Anterior cingulate cortex (tissue), 58 donors: ENCODE measurements around the gene ADAMTS15.
A peak's percentile ranks its signal among the peaks of the same experiment; 100 is the strongest.

Experiments
- DNase-seq, 58 donors: peaks; one replicate each; lab custom pipeline; 2025; lab: John Stamatoyannopoulos, UW

The ADAMTS15 gene

DNA sequence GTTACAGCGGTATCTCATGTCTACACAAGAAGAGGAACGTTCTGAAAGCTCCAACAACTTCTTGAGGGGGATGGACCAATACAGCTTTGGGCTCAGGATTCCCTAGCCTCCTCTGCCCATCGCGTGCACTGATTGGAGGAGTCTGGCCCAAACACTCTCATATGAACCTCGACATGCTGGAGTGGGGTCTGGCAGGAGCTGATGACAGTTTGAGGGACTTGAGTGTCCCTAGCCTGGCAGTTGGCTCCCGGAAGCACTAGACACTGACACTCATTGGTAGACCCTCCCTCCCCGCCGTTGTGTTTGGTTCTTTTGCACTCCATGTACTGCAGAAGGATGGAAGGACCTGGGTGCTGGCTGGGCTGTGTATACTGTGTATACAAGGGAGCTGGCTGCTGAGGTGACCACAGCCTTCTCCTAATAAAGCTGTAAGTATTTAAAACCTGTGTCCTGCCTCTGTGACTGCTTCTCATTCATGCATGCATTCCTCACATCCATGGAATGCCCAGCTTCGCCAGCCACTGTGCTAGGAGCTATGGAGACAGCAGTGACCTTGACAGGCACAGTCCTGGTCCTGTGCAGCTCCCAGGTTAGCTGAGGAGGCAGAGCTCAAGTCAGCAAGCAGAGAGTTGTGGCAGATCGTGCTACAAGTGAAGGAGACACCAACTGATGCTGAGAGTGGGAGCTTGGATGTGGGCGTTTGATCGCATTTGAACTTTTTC is 27.9 kb downstream of the ADAMTS15 start:
- peak in 4 of 58 donors; percentile 8 to 31 (median 17) for DNase-seq

- peak in 2 of 58 donors; percentile 9 to 32 for DNase-seq
These were observed 28.6 kb downstream of the ADAMTS15 start for GRCh38 chr11:130476922-130477491.

GRCh38 chr11:130477586-130478203 is 29.2 kb downstream of the ADAMTS15 start:
- DNase-seq, result no peak

DNA sequence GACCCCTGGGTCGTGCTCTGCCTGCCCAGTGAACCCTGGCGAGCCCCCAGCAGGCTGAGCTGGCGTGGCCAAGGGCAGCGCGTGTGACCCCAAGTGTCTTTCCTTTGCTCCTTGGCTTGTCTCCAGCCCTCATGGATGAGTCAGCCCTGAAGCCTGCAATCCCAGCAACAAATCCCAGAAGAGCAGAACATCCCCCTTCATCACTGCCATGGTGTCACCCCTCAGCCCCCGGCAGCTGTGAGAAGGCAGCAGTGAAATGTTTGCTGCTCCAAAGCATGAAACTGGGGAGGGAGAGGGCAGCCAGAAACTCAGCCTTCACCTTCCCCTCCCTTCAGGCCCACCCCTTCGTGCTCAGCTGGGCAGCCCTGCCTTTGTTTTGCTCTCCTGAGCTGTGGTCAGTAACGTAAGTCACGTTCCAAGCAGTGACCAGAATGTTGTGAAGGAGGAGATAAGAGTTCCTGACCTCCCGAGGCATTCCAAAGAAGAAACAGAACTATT is 29.8 kb downstream of the ADAMTS15 start:
- DNase-seq, result peak in 2 of 58 donors; percentile 28 to 40

DNA sequence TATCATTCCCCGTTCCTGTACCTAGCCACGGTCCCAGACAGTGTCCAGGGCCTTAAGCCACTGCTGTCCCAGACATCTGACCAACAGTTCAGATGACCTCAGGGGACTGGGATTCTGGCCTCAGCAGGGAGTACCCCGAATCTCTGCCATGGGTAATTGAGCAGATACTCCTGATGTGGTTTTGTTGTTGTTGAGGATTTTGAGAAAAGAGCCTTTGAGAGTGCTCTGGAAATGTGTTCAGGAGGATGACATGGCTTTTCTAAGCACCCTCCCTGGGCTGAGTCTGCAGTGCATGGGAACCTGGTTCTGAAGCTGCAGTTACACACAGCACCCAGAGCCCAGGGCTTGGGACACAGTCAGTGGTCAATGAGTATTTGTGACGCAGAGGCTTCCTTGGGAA is 30.4 kb downstream of the ADAMTS15 start:
- no peak for DNase-seq

- DNase-seq, result no peak
These were observed 31.7 kb downstream of the ADAMTS15 start for GRCh38 chr11:130480186-130480585.

DNA sequence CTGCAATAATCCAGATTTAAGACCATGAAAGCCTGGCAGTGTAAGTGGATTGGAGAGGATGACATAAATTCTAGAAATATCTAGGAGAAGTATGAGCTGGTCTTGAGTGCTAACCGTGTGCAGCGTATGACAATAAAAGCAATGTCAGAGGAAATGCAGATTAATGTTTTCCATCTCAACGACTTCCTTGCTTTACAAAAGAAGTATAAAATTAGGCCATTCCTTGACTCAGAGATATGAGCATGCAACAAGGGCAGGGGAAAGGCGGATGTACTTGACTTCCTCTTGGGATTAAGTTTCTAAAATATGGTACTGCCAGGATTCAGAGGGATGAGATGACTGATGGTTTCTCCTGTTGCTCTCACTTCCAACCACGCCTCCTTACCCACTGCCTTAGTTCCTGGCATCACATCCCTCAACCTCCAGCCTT is 32.3 kb downstream of the ADAMTS15 start:
- DNase-seq, result no peak

DNA sequence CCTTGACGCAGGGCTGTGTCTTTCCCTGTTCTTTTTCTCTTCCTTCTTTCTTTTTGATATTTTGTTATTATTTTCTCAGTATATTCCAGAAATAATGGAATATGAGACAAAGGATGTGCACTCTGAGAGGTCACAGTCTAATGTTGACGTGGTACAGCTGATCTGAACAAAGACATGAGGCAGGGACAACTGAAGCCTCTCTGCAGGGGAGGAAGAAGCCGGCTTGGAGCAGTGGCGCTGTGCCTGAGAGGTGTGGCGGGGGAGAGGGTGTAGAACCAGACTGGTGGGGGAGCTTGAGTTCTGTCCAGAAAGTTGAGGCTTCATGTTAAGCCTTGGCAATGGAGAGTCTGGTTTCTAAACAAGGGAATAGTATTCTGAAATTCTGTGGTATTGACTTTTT is 34.7 kb downstream of the ADAMTS15 start:
- no peak for DNase-seq

DNA sequence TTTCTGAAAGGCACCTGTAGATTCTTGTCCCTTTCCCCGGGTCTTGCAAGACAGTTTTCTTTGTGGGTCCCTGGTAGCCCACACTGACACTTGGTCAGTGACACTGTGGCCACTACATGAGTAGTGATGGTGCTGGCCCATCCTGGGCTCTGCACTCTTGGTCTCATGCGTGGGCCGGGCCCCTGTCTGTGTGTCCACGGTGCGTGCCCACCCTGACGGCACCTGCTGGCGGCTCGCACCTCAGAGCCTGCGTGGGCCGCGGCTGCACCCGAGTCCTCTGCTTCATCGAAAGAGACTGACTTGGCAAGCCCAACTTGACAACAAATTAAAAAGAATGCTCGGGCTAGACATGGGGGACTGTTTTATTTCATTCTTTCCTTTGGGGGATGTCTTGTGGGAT is 37.5 kb downstream of the ADAMTS15 start:
- no peak for DNase-seq

- no peak for DNase-seq
These were observed 38.0 kb downstream of the ADAMTS15 start for GRCh38 chr11:130486391-130486836.

GRCh38 chr11:130486987-130487923 is 38.8 kb downstream of the ADAMTS15 start:
- no peak for DNase-seq

DNA sequence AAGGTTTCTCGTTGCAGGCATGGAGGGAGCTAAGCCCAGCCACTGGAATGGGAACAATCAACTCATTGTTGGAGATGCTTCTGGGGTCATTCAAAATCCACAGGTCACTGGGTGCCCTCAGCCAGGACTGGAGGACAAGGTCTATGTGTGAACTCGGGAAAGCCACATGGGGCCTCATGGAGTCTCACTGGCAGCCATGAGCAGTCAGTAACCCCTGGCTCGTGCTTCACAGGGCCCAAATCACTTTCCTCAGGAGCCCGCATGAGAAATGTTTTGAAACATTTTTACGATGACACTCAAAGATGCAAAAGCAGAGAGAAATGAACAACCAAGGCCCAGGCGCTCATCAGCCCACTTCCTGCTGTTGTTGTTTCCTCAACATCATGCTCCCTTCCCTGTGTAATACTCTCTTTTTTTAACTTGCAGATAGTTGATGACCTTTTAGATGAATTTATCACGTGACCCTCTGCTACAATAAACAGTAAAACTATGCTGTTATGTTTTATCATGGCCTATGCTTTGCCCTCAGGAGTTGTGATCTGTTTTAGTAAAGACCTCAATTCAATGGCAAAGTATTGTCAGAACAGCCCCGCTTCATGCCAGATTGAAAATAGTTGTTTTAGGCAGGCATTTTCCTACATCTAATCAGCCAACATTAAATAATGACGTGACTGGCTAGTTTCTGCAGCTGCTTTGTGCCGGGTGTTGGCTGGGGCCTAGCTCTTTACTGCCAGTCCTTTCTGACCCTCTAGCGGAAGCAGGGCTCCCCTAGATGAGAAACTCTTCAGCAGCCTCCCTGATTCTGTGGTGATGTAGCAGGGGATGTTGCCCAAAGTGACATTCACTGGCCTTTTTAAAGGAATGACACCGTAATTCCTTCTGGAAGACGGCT is 39.7 kb downstream of the ADAMTS15 start:
- DNase-seq, result no peak

DNA sequence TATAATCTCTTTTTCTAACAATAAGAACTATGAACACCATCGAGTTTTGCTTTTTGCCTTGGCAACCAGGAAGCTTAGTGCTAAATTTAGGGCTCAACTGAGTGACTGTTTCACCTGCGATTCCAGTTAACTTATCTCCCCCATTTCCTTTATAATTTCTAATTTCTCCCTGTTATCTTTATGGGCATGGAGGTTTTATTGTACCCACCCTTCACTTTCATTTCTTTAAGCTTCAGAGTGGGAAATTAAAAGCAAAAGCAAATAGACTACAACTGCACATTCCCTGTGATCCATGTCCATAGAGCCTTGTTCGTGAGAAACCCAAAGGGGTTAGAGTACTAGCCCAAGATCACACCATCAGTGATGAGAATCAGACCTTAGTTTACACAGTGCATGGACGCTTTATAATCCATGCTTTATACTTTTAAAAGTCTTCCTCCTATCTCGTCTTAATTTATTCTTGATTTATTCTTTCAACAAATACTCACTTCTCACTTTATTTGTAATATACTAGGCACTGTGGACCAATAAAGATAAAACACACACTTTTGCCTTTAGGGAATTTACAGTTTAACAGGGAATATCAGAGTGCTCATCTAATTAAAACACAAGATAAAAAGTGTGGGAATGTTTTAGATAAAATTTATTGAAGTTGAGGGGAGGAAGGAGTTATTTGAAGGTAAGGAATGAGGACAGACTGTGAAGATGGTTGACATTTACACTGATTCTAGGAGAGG is 40.6 kb downstream of the ADAMTS15 start:
- no peak for DNase-seq

DNA sequence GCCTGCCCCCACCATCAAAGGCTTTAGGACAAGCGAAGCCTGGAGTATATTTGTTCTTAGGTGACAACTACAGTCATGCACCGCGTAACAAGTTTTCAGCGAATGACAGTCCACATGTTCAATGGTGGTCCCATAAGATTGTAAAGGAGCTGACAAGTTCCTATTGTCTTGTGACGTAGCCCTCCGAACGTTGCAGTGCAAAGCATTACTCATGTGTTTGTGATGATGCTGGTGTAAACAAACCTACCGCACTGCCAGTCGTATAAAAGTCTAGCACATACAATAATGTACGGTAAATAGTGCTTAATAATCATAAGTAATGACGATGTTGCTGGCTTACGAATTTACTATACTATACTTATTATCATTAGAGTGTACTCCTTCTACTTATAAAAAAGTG is 41.3 kb downstream of the ADAMTS15 start:
- no peak for DNase-seq

DNA sequence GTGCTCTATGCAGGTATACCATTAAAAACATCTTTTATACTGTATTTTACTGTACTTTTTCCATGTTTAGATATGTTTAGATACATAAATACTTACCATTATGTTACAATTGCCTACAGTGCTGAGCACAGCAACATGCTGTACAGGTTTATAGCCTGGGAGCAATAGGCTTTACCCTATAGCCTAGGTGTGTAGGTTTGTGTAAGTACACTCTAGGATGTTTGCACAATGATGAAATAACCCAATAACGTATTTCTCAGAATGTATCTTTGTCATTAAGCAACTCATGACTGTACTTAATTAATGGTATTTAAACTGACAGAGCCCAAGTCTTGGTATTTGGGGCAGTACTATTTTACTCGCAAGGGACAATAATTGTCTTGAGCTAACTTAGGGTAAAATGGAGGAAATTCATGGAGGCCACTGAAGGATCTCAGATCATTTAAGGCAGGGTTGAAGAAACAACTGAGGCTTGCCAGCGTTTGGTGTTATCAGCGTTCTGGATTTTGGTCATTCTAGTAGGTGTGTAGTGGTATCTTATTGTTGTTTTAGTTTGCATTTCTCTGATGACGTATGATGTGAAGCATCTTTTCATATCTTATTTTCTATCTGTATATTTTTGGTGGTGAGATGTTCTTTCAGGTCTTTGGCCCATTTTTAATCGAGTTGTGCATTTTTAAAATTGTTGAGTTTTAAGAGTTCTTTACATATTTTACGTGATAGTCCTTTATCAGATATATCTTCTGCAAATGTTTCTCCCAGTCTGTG is 42.4 kb downstream of the ADAMTS15 start:
- no peak for DNase-seq

DNA sequence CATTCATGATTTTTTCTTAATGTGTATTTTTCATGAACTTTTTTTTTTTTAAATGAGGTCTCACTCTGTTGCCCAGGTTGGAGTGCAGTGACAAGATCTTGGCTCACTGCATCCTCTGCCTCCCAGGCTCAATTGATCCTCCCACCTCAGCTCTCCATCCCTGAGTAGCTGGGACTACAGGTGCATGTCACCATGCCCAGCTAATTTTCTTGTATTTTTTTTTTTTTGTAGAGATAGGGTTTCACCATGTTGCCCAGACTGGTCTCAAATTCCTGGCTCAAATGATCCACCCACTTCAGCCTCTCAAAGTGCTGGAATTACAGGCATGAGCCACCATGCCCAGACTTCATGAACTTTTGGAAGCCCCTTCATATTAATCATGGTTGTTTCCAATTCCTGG is 49.7 kb downstream of the ADAMTS15 start:
- no peak for DNase-seq

GRCh38 chr11:130499828-130500227 is 51.4 kb downstream of the ADAMTS15 start:
- DNase-seq, result no peak

DNA sequence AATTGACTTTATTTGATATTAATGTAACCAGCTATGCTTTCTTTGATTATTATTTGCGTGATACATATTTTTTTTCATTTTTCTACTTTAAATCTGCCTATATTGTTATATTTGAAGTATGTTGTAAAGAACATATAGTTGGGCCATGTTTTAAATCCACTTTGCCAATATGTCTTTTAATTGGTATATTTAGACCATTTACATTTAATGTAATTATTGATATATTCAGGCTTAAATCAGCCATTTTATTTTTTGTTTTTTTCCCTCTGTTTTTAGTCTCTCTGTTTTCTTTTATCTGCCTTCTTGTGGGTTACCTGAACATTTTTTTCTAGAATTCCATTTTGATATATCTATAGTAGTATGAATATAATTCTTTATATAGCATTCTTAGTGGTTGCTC is 55.9 kb downstream of the ADAMTS15 start:
- no peak for DNase-seq
